Measurements from ENCODE around the gene TOMM40. TPM values are rescaled to one million over a fixed set of nuclear protein-coding genes. Genes with fewer than 3 reads are reported as not detected.
"Not testable (repeated sequence)": the region's sequence is repeated elsewhere in the genome, so short reads cannot be mapped to it uniquely, and the experiment has no call there.

Gene TOMM40
- total and polyA plus RNA-seq, 9 of the 15 experiments (the other 6 are each of a cell fraction or from before 2014, with no cell fraction given): 0.89 to 290 (median 160) TPM

DNA sequence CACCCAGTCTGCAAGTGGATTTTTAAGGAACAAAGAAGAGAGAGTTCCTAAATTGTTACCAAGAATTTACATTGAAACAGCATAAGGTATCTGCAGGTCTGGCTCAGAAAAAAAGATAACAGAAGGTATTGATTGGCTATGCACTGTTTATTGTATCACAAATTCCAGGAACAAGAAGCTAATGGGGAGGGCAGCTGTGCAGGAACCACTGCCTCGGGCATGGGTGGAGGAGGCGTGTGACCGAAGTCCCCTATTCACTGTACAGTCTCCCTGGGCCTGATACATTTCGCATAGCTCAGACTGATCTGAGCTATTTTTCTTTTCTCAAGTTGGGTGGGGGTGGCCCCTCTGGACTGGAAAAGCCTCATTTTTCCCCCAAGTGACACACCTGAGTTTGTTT lies 33.2 kb upstream of the TOMM40 start (continued):
- no peak for TF ChIP-seq FIP1L1 (IDR thresholded peaks at IDR 0.05; ENCODE audit: low read depth, low read length, poor library complexity, severe bottlenecking)

DNA sequence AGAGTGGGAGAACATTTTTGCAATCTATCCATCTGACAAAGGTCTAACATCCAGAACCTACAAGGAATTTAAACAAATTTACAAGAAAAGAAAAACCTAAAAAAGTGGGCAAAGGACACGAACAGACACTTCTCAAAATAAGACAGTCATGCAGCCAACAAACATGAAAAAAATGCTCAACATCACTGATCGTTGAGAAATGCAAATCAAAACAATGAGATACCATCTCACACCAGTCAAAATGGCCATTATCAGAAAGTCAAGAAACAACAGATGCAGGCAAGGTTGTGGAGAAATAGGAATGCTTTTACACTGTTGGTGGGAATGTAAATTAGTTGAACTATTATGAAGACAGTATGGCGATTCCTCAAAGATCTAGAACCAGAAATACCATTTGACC lies 29.5 kb upstream of the TOMM40 start:
- ATAC-seq; CTCF ChIA-PET (ENCODE audit: low intra/inter-chr PET ratio); H3K9ac ChIP-seq (ENCODE audit: insufficient read depth in 1 of 2, low read depth in 2 of 2, low read length in 2 of 2); BruUV-seq (replicated peaks); H3K9me3 ChIP-seq (replicated peaks; ENCODE audit: control insufficient read depth, insufficient read depth, low read depth, low read length); intact Hi-C loops (cut with micrococcal nuclease); H3K27ac ChIP-seq (ENCODE audit: extremely low read depth, low read depth, low read length); H2AFZ ChIP-seq (ENCODE audit: low read depth, low read length); H3K4me2 ChIP-seq (ENCODE audit: insufficient read depth, low read length); H3K9me1 ChIP-seq (ENCODE audit: control insufficient read depth, insufficient read depth, low read length); H3K27me3 ChIP-seq (ENCODE audit: control insufficient read depth in 2 of 2, insufficient read depth in 2 of 2, low read length in 2 of 2); in situ Hi-C loops (cut with MboI); DNase-seq (ENCODE audit: extremely low read depth in 1 of 4, low spot score in 3 of 4); H3K4me3 ChIP-seq; H4K20me1 ChIP-seq (replicated peaks; ENCODE audit: control insufficient read depth, insufficient read depth, low read length): not testable (repeated sequence)
- FAIRE-seq: peak; percentile 63
- WGBS (ENCODE audit: insufficient coverage, low coverage, missing lambda C conversion rate): 65% methylated on average over 3 of the region's 3 CpGs
- Histone ChIP-seq H3K79me2 (ENCODE audit: control insufficient read depth, insufficient read depth, low read length) (peaks cover 20% of the 10 kb centered on the region; the same call in 2 of the 3 replicates), H3K36me3 (ENCODE audit: control insufficient read depth, insufficient read depth, low read length) (peaks cover 38% of the 10 kb centered on the region), H3K4me1 (replicated peaks in 1 of 2; ENCODE audit: control insufficient read depth in 2 of 2, insufficient read depth in 2 of 2, low read length in 2 of 2) (peaks cover 5 to 11% of the 10 kb centered on the region in 2 experiments)
- POLR2A ChIA-PET: interaction anchor here (0.6 kb wide), 1 partner anchor 64 kb away, joined by 3 read pairs; no protein-coding TSS in a partner anchor

DNA sequence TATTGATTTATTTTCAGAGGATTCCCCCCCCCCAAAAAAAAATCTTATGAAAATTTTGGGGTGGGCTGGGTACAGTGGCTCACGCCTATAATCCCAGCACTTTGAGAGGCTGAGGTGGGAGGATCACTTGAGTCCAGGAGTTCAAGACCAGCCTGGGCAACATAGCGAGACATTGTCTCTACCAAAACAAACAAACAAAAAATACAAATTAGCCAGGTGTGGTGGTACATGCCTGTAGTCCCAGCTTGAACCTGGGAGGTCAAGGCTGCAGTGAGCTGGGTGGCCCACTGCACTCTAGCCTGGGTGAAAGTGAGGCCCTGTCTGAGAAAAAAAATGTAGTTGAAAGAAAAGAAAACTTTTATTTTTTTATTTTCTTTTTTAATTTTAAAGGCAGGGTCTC lies 27.1 kb upstream of the TOMM40 start:
- Histone ChIP-seq H4K20me1 (replicated peaks; ENCODE audit: control insufficient read depth, insufficient read depth, low read length) (no peaks in the 10 kb centered on the region), H3K27me3 (ENCODE audit: control insufficient read depth in 2 of 2, insufficient read depth in 2 of 2, low read length in 2 of 2) (no peaks in the 10 kb centered on the region), H3K9me3 (replicated peaks; ENCODE audit: control insufficient read depth, insufficient read depth, low read depth, low read length) (no peaks in the 10 kb centered on the region), H3K4me3 (no peak overlapping the region), H3K79me2 (ENCODE audit: control insufficient read depth, insufficient read depth, low read length) (peaks cover 5% of the 10 kb centered on the region; the same call in 2 of the 3 replicates), H3K9ac (ENCODE audit: insufficient read depth in 1 of 2, low read depth in 2 of 2, low read length in 2 of 2) (no peak overlapping the region), H3K4me1 (replicated peaks in 1 of 2; ENCODE audit: control insufficient read depth in 2 of 2, insufficient read depth in 2 of 2, low read length in 2 of 2) (peaks cover 0 to 7% of the 10 kb centered on the region in 2 experiments; a peak in 2 of 5 replicates), H2AFZ (ENCODE audit: low read depth, low read length) (no peak overlapping the region), H3K4me2 (ENCODE audit: insufficient read depth, low read length) (no peak overlapping the region), H3K9me1 (ENCODE audit: control insufficient read depth, insufficient read depth, low read length) (no peaks in the 10 kb centered on the region), H3K27ac (ENCODE audit: extremely low read depth, low read depth, low read length) (no peak overlapping the region), H3K36me3 (ENCODE audit: control insufficient read depth, insufficient read depth, low read length) (peaks cover 43% of the 10 kb centered on the region)
- ATAC-seq (no peak), DNase-seq (ENCODE audit: extremely low read depth in 1 of 4, low spot score in 3 of 4) (no peak), FAIRE-seq (no peak)
- BruUV-seq (replicated peaks): no TSS peak
- ChIA-PET CTCF (ENCODE audit: low intra/inter-chr PET ratio) (no interaction called here), POLR2A (interaction anchor here (0.9 kb wide), 1 partner anchor 14 kb away, joined by 3 read pairs; no protein-coding TSS in a partner anchor)
- in situ Hi-C loops (cut with MboI) (no loop called here), intact Hi-C loops (cut with micrococcal nuclease) (no loop called here)
- 90% methylated on average over 1 of the region's 2 CpGs for WGBS (ENCODE audit: insufficient coverage, low coverage, missing lambda C conversion rate)
- TF ChIP-seq SREBF1 (IDR thresholded peaks at IDR 0.05; ENCODE audit: borderline replicate concordance, low read depth, low read length) (no peak), YBX1 (IDR thresholded peaks at IDR 0.05) (no peak), RFX1 (IDR thresholded peaks at IDR 0.05) (no peak), FOS (IDR thresholded peaks at IDR 0.05; ENCODE audit: extremely low read depth, insufficient read length) (no peak), ASH1L (IDR thresholded peaks at IDR 0.05; ENCODE audit: borderline replicate concordance, low read depth, partially characterized antibody) (no peak), CC2D1A (IDR thresholded peaks at IDR 0.05) (no peak), HDAC6 (IDR thresholded peaks at IDR 0.05; ENCODE audit: low read depth, low read length) (no peak), ZNF217 (CRISPR knock-in tag; IDR thresholded peaks at IDR 0.05) (no peak)
- TF ChIP-seq, protein P1, sequence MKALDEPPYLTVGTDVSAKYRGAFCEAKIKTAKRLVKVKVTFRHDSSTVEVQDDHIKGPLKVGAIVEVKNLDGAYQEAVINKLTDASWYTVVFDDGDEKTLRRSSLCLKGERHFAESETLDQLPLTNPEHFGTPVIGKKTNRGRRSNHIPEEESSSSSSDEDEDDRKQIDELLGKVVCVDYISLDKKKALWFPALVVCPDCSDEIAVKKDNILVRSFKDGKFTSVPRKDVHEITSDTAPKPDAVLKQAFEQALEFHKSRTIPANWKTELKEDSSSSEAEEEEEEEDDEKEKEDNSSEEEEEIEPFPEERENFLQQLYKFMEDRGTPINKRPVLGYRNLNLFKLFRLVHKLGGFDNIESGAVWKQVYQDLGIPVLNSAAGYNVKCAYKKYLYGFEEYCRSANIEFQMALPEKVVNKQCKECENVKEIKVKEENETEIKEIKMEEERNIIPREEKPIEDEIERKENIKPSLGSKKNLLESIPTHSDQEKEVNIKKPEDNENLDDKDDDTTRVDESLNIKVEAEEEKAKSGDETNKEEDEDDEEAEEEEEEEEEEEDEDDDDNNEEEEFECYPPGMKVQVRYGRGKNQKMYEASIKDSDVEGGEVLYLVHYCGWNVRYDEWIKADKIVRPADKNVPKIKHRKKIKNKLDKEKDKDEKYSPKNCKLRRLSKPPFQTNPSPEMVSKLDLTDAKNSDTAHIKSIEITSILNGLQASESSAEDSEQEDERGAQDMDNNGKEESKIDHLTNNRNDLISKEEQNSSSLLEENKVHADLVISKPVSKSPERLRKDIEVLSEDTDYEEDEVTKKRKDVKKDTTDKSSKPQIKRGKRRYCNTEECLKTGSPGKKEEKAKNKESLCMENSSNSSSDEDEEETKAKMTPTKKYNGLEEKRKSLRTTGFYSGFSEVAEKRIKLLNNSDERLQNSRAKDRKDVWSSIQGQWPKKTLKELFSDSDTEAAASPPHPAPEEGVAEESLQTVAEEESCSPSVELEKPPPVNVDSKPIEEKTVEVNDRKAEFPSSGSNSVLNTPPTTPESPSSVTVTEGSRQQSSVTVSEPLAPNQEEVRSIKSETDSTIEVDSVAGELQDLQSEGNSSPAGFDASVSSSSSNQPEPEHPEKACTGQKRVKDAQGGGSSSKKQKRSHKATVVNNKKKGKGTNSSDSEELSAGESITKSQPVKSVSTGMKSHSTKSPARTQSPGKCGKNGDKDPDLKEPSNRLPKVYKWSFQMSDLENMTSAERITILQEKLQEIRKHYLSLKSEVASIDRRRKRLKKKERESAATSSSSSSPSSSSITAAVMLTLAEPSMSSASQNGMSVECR (CRISPR knock-in tag; IDR thresholded peaks at IDR 0.05): no peak

All from K562 (cell line).